ENCODE results near the gene OSBPL3.

GRCh38 chr7:25029075-25029474 lies 49.1 kb upstream of the OSBPL3 start:
- TF ChIP-seq, protein P1, sequence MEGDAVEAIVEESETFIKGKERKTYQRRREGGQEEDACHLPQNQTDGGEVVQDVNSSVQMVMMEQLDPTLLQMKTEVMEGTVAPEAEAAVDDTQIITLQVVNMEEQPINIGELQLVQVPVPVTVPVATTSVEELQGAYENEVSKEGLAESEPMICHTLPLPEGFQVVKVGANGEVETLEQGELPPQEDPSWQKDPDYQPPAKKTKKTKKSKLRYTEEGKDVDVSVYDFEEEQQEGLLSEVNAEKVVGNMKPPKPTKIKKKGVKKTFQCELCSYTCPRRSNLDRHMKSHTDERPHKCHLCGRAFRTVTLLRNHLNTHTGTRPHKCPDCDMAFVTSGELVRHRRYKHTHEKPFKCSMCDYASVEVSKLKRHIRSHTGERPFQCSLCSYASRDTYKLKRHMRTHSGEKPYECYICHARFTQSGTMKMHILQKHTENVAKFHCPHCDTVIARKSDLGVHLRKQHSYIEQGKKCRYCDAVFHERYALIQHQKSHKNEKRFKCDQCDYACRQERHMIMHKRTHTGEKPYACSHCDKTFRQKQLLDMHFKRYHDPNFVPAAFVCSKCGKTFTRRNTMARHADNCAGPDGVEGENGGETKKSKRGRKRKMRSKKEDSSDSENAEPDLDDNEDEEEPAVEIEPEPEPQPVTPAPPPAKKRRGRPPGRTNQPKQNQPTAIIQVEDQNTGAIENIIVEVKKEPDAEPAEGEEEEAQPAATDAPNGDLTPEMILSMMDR (IDR thresholded peaks at IDR 0.05; ENCODE audit: poor library complexity, severe bottlenecking) = no peak
- TF ChIP-seq EZH2 (IDR thresholded peaks at IDR 0.05; ENCODE audit: borderline replicate concordance, insufficient read depth, low read length, poor library complexity, severe bottlenecking) (no peak), MXI1 (conservative IDR thresholded peaks at IDR 0.05; ENCODE audit: poor library complexity, severe bottlenecking) (no peak), POLR2AphosphoS5 (IDR thresholded peaks at IDR 0.05) (no peak), TAF1 (IDR thresholded peaks at IDR 0.05; ENCODE audit: low read depth) (no peak), REST (IDR thresholded peaks at IDR 0.05; ENCODE audit: borderline replicate concordance) (no peak), SMC3 (conservative IDR thresholded peaks at IDR 0.05; ENCODE audit: poor library complexity) (no peak)

All from neural cell (in vitro differentiated cells).